ENCODE data around the gene SKIC8.

DNA sequence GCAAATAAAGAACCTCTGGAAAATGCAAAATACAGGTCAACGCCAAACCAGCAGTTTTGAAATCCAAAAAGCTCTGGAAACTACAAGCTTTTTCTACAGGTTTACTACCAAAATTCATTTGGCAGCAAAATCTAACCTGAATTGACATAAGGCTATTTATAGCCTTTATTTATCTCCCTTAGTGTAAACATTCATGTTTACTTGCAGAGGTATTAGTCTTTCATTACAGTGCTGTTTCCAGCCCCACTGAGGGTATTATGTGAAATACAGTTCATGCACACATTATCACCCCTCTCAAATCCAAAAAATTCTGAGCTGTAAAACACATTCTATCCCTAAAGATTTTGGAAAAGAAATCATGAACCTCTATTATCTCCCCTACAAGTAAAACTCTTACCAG, 7.2 kb downstream of the SKIC8 start:
- no peak for TF ChIP-seq CTCF (IDR thresholded peaks at IDR 0.05)
- no peak for TF ChIP-seq POLR2A (IDR thresholded peaks at IDR 0.05)
- no peak for TF ChIP-seq EP300 (IDR thresholded peaks at IDR 0.05)
- no peak for TF ChIP-seq POLR2AphosphoS5 (IDR thresholded peaks at IDR 0.05)

All from stomach (tissue), 4 donors.